Astrocyte (in vitro differentiated cells and primary cell): ENCODE measurements around the gene DDC. TPM values are rescaled to one million over a fixed set of nuclear protein-coding genes. Genes with fewer than 3 reads are reported as not detected.

ENCODE experiments used
- DNase-seq: peaks from one replicate; pipeline ENCODE4 v3.0.0-alpha.2; 2010; ENCODE audit warnings: low read depth
- FAIRE-seq: peaks from 2 replicates; lab custom pipeline; 2011; peaks lifted over from hg19 to GRCh38; lab: Jason Lieb, UNC
- H2AFZ ChIP-seq: 2 replicates; pipeline ENCODE4 v1.6.0; 2012; ENCODE audit warnings: low read depth, low read length, inconsistent platforms
- H3K27ac ChIP-seq: 2 replicates; pipeline ENCODE4 v1.5.1; 2011; ENCODE audit warnings: low read depth, low read length, inconsistent platforms
- H3K27me3 ChIP-seq: 2 replicates; pipeline ENCODE4 v1.6.0; 2011; ENCODE audit warnings: low read length, inconsistent platforms; ENCODE audit not compliant: insufficient read depth
- H3K36me3 ChIP-seq: 2 replicates; pipeline ENCODE4 v1.5.1; 2011; ENCODE audit warnings: low read length, inconsistent platforms; ENCODE audit not compliant: insufficient read depth
- H3K4me1 ChIP-seq: 2 replicates; pipeline ENCODE4 v1.5.1; 2011; ENCODE audit warnings: low read length, inconsistent platforms; ENCODE audit not compliant: insufficient read depth
- H3K4me2 ChIP-seq: 2 replicates; pipeline ENCODE4 v1.6.0; 2012; ENCODE audit warnings: low read length, inconsistent platforms
- H3K4me3 ChIP-seq: 2 replicates; pipeline ENCODE4 v1.5.1; 2011; ENCODE audit warnings: low read depth, mild to moderate bottlenecking, low read length, inconsistent platforms; ENCODE audit not compliant: insufficient read depth
- H3K79me2 ChIP-seq: 2 replicates; pipeline ENCODE4 v1.6.0; 2012; ENCODE audit warnings: mild to moderate bottlenecking, low read length, inconsistent platforms; ENCODE audit not compliant: insufficient read depth
- H3K9ac ChIP-seq: 2 replicates; pipeline ENCODE4 v1.6.0; 2012; ENCODE audit warnings: mild to moderate bottlenecking, low read length, inconsistent platforms
- H3K9me3 ChIP-seq: 2 replicates; pipeline ENCODE4 v1.5.1; 2012; ENCODE audit warnings: low read depth, mild to moderate bottlenecking, low read length, inconsistent platforms; ENCODE audit not compliant: insufficient read depth
- H4K20me1 ChIP-seq: 2 replicates; pipeline ENCODE4 v1.6.0; 2012; ENCODE audit warnings: low read length, inconsistent platforms; ENCODE audit not compliant: insufficient read depth
- H3K27ac Mint-ChIP-seq: one replicate; pipeline ENCODE4 v1.8.0; 2021; ENCODE audit warnings: mild to moderate bottlenecking, mixed read lengths; ENCODE audit not compliant: unreplicated experiment
- H3K27me3 Mint-ChIP-seq: one replicate; pipeline ENCODE4 v1.8.0; 2021; ENCODE audit warnings: low read depth, mixed read lengths; ENCODE audit not compliant: unreplicated experiment
- H3K36me3 Mint-ChIP-seq: one replicate; pipeline ENCODE4 v1.8.0; 2021; ENCODE audit warnings: low read depth, mixed read lengths; ENCODE audit not compliant: unreplicated experiment
- H3K4me1 Mint-ChIP-seq: one replicate; pipeline ENCODE4 v1.8.0; 2021; ENCODE audit warnings: low read depth, mixed read lengths; ENCODE audit not compliant: unreplicated experiment
- H3K4me3 Mint-ChIP-seq: one replicate; pipeline ENCODE4 v1.8.0; 2021; ENCODE audit warnings: mild to moderate bottlenecking, moderate library complexity, mixed read lengths; ENCODE audit not compliant: unreplicated experiment
- H3K9me3 Mint-ChIP-seq: one replicate; pipeline ENCODE4 v1.8.0; 2021; ENCODE audit warnings: mild to moderate bottlenecking, mixed read lengths; ENCODE audit not compliant: unreplicated experiment
- EZH2 ChIP-seq: IDR thresholded peaks from 2 replicates; pipeline ENCODE4 v1.6.1; 2012; ENCODE audit warnings: mild to moderate bottlenecking, low read length, inconsistent platforms; ENCODE audit not compliant: insufficient read depth
- total RNA-seq: library from RNA; stranded (reverse); gene quantifications from 2 replicates; pipeline ENCODE4 v1.2.1, GENCODE V29; 2021
- TF ChIP-seq, protein P1 (sequence below): IDR thresholded peaks from 2 replicates; pipeline ENCODE4 v1.5.1; 2011; ENCODE audit warnings: low read depth, mild to moderate bottlenecking, inconsistent platforms, low read length, moderate library complexity; ENCODE audit not compliant: insufficient read depth

Gene DDC
- total RNA-seq, 1 donor from 2014 or later: not detected

DNA sequence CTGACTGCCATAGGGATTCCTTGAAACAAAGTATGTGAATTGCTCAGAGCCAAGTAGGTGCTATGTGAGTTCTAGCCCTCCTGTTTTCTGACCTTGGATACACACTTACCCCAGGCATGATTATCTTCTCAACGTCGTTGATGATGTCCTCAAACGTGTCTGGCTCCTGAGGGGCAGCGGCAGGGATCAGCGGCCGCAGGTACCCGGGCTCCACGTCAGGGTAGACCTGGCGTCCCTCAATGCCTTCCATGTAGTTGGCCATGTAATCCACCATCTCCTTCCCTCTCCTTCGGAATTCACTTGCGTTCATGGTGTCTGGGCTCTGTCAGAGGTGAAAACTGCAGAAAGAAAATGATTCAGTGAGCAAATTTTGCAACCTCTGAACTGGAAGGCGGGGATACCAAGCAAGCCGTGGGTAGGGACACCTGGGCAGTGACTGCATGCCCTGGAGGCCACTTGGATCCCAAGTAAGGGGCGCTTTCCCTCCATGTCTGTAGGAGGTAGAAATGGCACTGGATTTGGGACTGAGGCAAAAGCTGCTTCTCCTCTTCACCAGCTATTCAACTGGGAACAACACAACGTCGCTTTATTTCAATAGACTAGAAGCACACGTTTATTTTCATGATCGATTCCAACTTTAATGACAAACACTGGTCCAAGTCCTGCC is 21.3 kb downstream of the DDC start:
- Mint-ChIP-seq H3K36me3 (no peaks in the 10 kb centered on the region), H3K27ac (no peak overlapping the region), H3K4me3 (no peak overlapping the region), H3K27me3 (peaks cover 36% of the 10 kb centered on the region), H3K9me3 (peaks cover 2% of the 10 kb centered on the region), H3K4me1 (no peaks in the 10 kb centered on the region)
- TF ChIP-seq, protein P1, sequence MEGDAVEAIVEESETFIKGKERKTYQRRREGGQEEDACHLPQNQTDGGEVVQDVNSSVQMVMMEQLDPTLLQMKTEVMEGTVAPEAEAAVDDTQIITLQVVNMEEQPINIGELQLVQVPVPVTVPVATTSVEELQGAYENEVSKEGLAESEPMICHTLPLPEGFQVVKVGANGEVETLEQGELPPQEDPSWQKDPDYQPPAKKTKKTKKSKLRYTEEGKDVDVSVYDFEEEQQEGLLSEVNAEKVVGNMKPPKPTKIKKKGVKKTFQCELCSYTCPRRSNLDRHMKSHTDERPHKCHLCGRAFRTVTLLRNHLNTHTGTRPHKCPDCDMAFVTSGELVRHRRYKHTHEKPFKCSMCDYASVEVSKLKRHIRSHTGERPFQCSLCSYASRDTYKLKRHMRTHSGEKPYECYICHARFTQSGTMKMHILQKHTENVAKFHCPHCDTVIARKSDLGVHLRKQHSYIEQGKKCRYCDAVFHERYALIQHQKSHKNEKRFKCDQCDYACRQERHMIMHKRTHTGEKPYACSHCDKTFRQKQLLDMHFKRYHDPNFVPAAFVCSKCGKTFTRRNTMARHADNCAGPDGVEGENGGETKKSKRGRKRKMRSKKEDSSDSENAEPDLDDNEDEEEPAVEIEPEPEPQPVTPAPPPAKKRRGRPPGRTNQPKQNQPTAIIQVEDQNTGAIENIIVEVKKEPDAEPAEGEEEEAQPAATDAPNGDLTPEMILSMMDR: no peak
- no peak for TF ChIP-seq EZH2
- no peak overlapping the region for H2AFZ ChIP-seq
- no peak overlapping the region for H3K4me2 ChIP-seq
- FAIRE-seq: no peak
- no peaks in the 10 kb centered on the region for H3K79me2 ChIP-seq
- H3K27ac ChIP-seq: no peak overlapping the region
- no peaks in the 10 kb centered on the region for H3K9me3 ChIP-seq
- H3K27me3 ChIP-seq: peaks cover 8% of the 10 kb centered on the region
- DNase-seq: no peak
- no peaks in the 10 kb centered on the region for H4K20me1 ChIP-seq
- no peak overlapping the region for H3K9ac ChIP-seq
- H3K4me1 ChIP-seq: no peaks in the 10 kb centered on the region
- H3K4me3 ChIP-seq: no peak overlapping the region
- no peaks in the 10 kb centered on the region for H3K36me3 ChIP-seq

DNA sequence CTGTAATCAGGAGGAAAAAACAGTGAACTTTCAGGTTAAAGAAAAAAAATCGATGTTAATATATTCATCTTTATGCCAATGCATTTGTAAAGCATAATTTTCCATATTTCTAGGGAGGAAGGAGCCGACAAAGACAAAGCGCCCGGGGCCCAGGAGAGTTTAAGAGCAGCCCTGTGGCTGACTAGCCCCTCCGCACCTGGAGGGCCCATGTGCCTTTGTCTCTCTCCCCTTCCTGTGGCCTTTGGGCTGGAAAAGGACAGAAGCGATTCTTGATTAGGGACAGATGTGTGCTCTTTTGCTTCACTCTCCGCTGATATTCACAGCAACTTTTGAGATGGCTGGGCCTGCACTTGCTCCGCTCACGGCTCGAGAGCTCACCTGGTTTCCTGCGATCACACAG is 23.1 kb downstream of the DDC start:
- Histone ChIP-seq H3K79me2 (no peaks in the 10 kb centered on the region), H3K4me1 (no peaks in the 10 kb centered on the region), H3K4me3 (no peak overlapping the region), H3K9me3 (no peaks in the 10 kb centered on the region), H3K27me3 (peaks cover 8% of the 10 kb centered on the region), H3K4me2 (no peak overlapping the region), H3K36me3 (no peaks in the 10 kb centered on the region), H2AFZ (no peak overlapping the region), H4K20me1 (no peaks in the 10 kb centered on the region), H3K9ac (no peak overlapping the region), H3K27ac (no peak overlapping the region)
- FAIRE-seq (no peak), DNase-seq (no peak)
- peaks cover 41% of the 10 kb centered on the region for H3K27me3 Mint-ChIP-seq
- H3K36me3 Mint-ChIP-seq: no peaks in the 10 kb centered on the region
- TF ChIP-seq, protein P1: no peak
- TF ChIP-seq EZH2: no peak
- H3K4me1 Mint-ChIP-seq: no peaks in the 10 kb centered on the region
- peaks cover 2% of the 10 kb centered on the region for H3K9me3 Mint-ChIP-seq
- no peak overlapping the region for H3K4me3 Mint-ChIP-seq
- H3K27ac Mint-ChIP-seq: no peak overlapping the region

GRCh38 chr7:50540785-50541579 is 24.2 kb downstream of the DDC start:
- Mint-ChIP-seq H3K9me3 (peaks cover 2% of the 10 kb centered on the region), H3K4me3 (no peak overlapping the region), H3K36me3 (no peaks in the 10 kb centered on the region), H3K27me3 (peaks cover 39% of the 10 kb centered on the region), H3K27ac (no peak overlapping the region), H3K4me1 (no peaks in the 10 kb centered on the region)
- no peaks in the 10 kb centered on the region for H4K20me1 ChIP-seq
- DNase-seq (no peak), FAIRE-seq (no peak)
- no peak overlapping the region for H3K9ac ChIP-seq
- no peak for TF ChIP-seq EZH2
- TF ChIP-seq, protein P1: no peak
- no peak overlapping the region for H3K4me3 ChIP-seq
- H3K36me3 ChIP-seq: no peaks in the 10 kb centered on the region
- peaks cover 4% of the 10 kb centered on the region for H3K27me3 ChIP-seq
- no peak overlapping the region for H3K27ac ChIP-seq
- H3K4me2 ChIP-seq: no peak overlapping the region
- no peak overlapping the region for H2AFZ ChIP-seq
- no peaks in the 10 kb centered on the region for H3K79me2 ChIP-seq
- H3K4me1 ChIP-seq: no peaks in the 10 kb centered on the region
- no peaks in the 10 kb centered on the region for H3K9me3 ChIP-seq
